Measurements from ENCODE around the gene TSHR. TPM values are rescaled to one million over a fixed set of nuclear protein-coding genes. Genes with fewer than 3 reads are reported as not detected.

The TSHR gene
- total RNA-seq, 1 donor from 2014 or later: not detected

GRCh38 chr14:81087230-81087629, 131.8 kb downstream of the TSHR start:
- no peak for TF ChIP-seq CTCF (conservative IDR thresholded peaks at IDR 0.05; ENCODE audit: low read depth, low read length)
- no peak overlapping the region for H3K4me3 ChIP-seq (ENCODE audit: low read depth, low read length)
- no peak for DNase-seq (ENCODE audit: low read depth)

GRCh38 chr14:81091139-81091538, 135.7 kb downstream of the TSHR start:
- no peak for TF ChIP-seq CTCF (conservative IDR thresholded peaks at IDR 0.05; ENCODE audit: low read depth, low read length)
- DNase-seq (ENCODE audit: low read depth): no peak
- no peak overlapping the region for H3K4me3 ChIP-seq (ENCODE audit: low read depth, low read length)

- no peak for TF ChIP-seq CTCF (conservative IDR thresholded peaks at IDR 0.05; ENCODE audit: low read depth, low read length)
- no peak for DNase-seq (ENCODE audit: low read depth)
- H3K4me3 ChIP-seq (ENCODE audit: low read depth, low read length): no peak overlapping the region
Observed at GRCh38 chr14:81091660-81092059, 136.2 kb downstream of the TSHR start.

- DNase-seq (ENCODE audit: low read depth): no peak
- TF ChIP-seq CTCF (conservative IDR thresholded peaks at IDR 0.05; ENCODE audit: low read depth, low read length): no peak
- no peak overlapping the region for H3K4me3 ChIP-seq (ENCODE audit: low read depth, low read length)
Observed at GRCh38 chr14:81093651-81094050, 138.2 kb downstream of the TSHR start.

- DNase-seq (ENCODE audit: low read depth): peak; percentile 31
- TF ChIP-seq CTCF (conservative IDR thresholded peaks at IDR 0.05; ENCODE audit: low read depth, low read length): no peak
- H3K4me3 ChIP-seq (ENCODE audit: low read depth, low read length): no peak overlapping the region
Observed at GRCh38 chr14:81095539-81095938, 140.1 kb downstream of the TSHR start.

- H3K4me3 ChIP-seq (ENCODE audit: low read depth, low read length): no peak overlapping the region
- TF ChIP-seq CTCF (conservative IDR thresholded peaks at IDR 0.05; ENCODE audit: low read depth, low read length): no peak
- no peak for DNase-seq (ENCODE audit: low read depth)
Observed at GRCh38 chr14:81096656-81097055, 141.2 kb downstream of the TSHR start.

GRCh38 chr14:81102217-81102616, 146.8 kb downstream of the TSHR start:
- no peak for DNase-seq (ENCODE audit: low read depth)
- no peak overlapping the region for H3K4me3 ChIP-seq (ENCODE audit: low read depth, low read length)
- TF ChIP-seq CTCF (conservative IDR thresholded peaks at IDR 0.05; ENCODE audit: low read depth, low read length): no peak

Data from epithelial cell of proximal tubule (primary cell).